SJCRH30 (cell line): Measurements from ENCODE around the gene SLC9A9. TPM values are rescaled to one million over a fixed set of nuclear protein-coding genes. Genes with fewer than 3 reads are reported as not detected.
A peak's percentile ranks its signal among the peaks of the same experiment; 100 is the strongest.

Experiments used
- DNase-seq, 2 experiments: peaks; one replicate each; pipeline ENCODE4 v3.0.0-alpha.2; 2015 to 2020
- H3K27ac ChIP-seq: fragments of 250-450 bp; sonication (Bioruptor Pico); 2 replicates; pipeline ENCODE4 v1.5.1; 2020; ENCODE audit warnings: mild to moderate bottlenecking, moderate library complexity
- H3K27me3 ChIP-seq: fragments of 250-450 bp; sonication (Bioruptor Pico); 2 replicates; pipeline ENCODE4 v1.5.1; 2020; ENCODE audit warnings: mild to moderate bottlenecking, moderate library complexity
- H3K36me3 ChIP-seq: fragments of 250-450 bp; sonication (Bioruptor Pico); 2 replicates; pipeline ENCODE4 v1.5.1; 2020; ENCODE audit warnings: mild to moderate bottlenecking, moderate library complexity
- H3K4me1 ChIP-seq: fragments of 250-450 bp; sonication (Bioruptor Pico); 2 replicates; pipeline ENCODE4 v1.5.1; 2020; ENCODE audit warnings: mild to moderate bottlenecking, moderate library complexity
- H3K4me3 ChIP-seq: fragments of 250-450 bp; sonication (Bioruptor Pico); 2 replicates; pipeline ENCODE4 v1.5.1; 2020; ENCODE audit warnings: mild to moderate bottlenecking, moderate library complexity
- H3K9me3 ChIP-seq: fragments of 250-450 bp; sonication (Bioruptor Pico); replicated peaks from 2 replicates; pipeline ENCODE4 v1.5.1; 2020; ENCODE audit warnings: mild to moderate bottlenecking, moderate library complexity
- total RNA-seq: library from RNA; depleted of rRNA; stranded (reverse); fragments of >200 nt; shearing (Covaris generic); gene quantifications from 2 replicates; pipeline ENCODE4 v1.2.3, GENCODE V29; 2014

The SLC9A9 gene
- total RNA-seq, 1 experiment from 2014 or later = 1.4 TPM

DNA sequence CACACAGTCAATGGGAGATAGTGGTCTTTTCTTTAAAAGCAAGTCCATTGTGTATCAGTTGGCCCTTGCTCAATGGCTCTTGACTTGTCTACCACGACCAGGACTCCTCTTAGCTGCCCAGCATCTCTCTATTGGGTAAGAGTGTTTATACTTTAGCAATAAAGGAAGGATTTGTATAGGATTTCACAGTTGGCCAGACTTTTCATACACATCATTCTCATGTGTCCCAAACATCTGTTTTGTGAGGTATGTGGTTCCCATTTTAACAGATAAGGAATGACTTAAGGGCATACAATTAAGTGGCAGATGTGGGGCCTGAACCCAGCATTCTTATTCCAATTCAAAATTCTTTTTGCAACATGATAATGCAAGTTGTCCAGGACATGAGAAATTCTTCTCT lies 537.2 kb downstream of the SLC9A9 start:
- no peak overlapping the region for H3K27ac ChIP-seq
- H3K4me3 ChIP-seq = no peak overlapping the region
- H3K4me1 ChIP-seq = 0 out of 2 replicates have a peak, but pooled peaks cover 2% of the 10 kb centered on the region
- H3K36me3 ChIP-seq = no peaks in the 10 kb centered on the region
- no peaks in the 10 kb centered on the region for H3K27me3 ChIP-seq
- DNase-seq = peak in 1 of 2 experiments; percentile 22
- no peaks in the 10 kb centered on the region for H3K9me3 ChIP-seq

DNA sequence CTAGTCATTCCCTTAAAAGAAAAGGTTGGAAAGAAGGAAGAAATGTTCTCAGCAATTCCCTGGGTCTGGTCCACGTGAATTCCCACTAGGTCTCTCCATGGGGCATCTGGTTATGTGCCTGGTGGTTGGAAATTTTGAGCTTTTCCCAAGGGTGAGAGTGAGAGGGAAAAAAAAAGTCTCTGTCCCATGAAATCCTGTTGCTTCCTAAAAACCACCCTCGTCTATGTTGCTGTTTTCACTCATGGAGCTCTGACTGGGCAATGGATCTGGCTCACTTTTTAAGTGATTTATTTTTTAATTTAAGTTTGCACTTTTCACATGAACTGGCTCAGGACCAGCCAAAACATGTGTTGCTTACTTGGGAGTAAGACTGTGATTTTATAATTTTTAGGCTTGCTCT lies 538.6 kb downstream of the SLC9A9 start:
- no peaks in the 10 kb centered on the region for H3K9me3 ChIP-seq
- no peaks in the 10 kb centered on the region; the same call in 1 of the 2 replicates for H3K27me3 ChIP-seq
- no peak overlapping the region for H3K4me3 ChIP-seq
- no peaks in the 10 kb centered on the region for H3K36me3 ChIP-seq
- 0 out of 2 replicates have a peak, but pooled peaks cover 2% of the 10 kb centered on the region for H3K4me1 ChIP-seq
- no peak overlapping the region for H3K27ac ChIP-seq
- no peak for DNase-seq

GRCh38 chr3:143307613-143308183 lies 540.6 kb downstream of the SLC9A9 start:
- no peaks in the 10 kb centered on the region for H3K9me3 ChIP-seq
- no peak overlapping the region for H3K4me3 ChIP-seq
- H3K27me3 ChIP-seq = peaks cover 1% of the 10 kb centered on the region; the same call in 1 of the 2 replicates
- no peak for DNase-seq
- no peak overlapping the region for H3K27ac ChIP-seq
- H3K36me3 ChIP-seq = no peaks in the 10 kb centered on the region
- no peaks in the 10 kb centered on the region for H3K4me1 ChIP-seq

GRCh38 chr3:143306407-143306806 lies 541.9 kb downstream of the SLC9A9 start:
- H3K27ac ChIP-seq = no peak overlapping the region
- no peaks in the 10 kb centered on the region for H3K4me1 ChIP-seq
- H3K9me3 ChIP-seq = no peaks in the 10 kb centered on the region
- DNase-seq = no peak
- H3K36me3 ChIP-seq = no peaks in the 10 kb centered on the region
- H3K27me3 ChIP-seq = peaks cover 6% of the 10 kb centered on the region; the same call in 1 of the 2 replicates
- H3K4me3 ChIP-seq = no peak overlapping the region

DNA sequence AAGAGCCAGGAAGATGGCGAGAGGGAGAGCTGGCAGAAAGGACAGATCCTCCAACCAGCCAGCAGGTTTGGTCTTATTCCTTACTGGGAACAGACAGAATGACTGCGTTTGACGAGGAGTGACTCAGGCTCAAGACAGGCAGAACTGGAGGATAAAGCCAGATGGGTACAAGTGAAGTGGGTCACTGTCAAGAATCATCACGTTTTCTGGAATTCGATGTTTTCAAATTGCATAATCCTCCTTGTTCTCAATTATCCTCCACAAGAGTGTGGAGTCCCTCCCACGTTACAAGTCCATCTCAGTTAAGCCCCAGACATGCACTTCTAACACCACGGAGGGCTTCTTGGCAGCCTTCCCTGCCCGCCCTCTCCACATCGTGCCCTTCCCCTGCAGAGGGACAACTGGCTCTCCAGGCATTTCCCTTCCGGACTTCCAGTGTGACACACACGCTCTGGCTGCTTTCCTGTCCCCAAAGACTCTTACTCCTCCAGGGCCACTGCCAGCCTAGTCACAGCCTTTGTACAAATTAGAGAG lies 545.6 kb downstream of the SLC9A9 start:
- no peaks in the 10 kb centered on the region for H3K9me3 ChIP-seq
- H3K4me3 ChIP-seq = no peak overlapping the region
- H3K36me3 ChIP-seq = no peaks in the 10 kb centered on the region
- H3K4me1 ChIP-seq = no peaks in the 10 kb centered on the region
- peaks cover 6% of the 10 kb centered on the region; the same call in 1 of the 2 replicates for H3K27me3 ChIP-seq
- DNase-seq = peak; percentile 11 to 35
- H3K27ac ChIP-seq = no peak overlapping the region

DNA sequence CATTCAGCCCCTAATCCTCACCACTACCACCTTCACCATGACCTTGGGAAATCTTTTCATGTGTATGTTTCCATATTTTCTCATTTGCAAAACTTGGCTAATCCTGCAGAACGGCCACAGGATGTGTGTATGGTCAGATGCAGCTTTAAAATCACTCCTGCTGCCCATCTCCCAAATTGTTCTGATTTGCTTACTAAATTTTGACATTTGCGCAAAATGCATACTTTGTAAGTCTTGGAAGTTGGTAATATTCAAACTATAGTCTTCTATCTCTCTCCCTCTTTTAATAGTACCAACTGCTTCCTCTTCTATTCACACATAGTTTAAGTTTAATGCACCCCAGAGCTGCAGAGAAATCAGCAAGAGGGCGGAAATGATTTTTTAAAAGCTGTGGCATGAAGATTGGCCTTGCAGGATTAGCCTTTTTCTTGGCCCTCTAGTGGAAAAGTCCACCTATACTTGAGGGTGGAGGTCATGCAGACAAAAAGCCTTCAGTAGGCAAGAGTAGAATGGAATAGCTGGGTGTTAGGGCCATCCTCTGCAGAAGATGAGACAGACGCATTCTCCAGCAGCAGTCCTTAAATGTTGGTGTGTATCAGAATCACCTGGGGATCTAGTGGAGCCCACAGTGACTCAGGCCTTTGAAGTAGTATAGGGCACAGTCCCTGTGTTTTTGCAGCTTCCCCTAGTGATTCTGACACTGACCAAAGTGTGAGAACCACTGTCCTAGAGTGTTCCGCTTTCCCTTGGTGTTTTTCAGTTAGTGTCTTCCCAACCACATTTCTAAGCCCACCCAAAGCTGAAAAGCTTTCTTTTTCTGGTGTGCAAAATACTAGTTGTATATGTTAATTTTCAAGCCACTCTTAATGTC lies 547.0 kb downstream of the SLC9A9 start:
- Histone ChIP-seq H3K27ac (no peak overlapping the region), H3K36me3 (no peaks in the 10 kb centered on the region), H3K4me3 (no peak overlapping the region), H3K4me1 (no peaks in the 10 kb centered on the region), H3K9me3 (no peaks in the 10 kb centered on the region), H3K27me3 (peaks cover 6% of the 10 kb centered on the region; the same call in 1 of the 2 replicates)
- no peak for DNase-seq

DNA sequence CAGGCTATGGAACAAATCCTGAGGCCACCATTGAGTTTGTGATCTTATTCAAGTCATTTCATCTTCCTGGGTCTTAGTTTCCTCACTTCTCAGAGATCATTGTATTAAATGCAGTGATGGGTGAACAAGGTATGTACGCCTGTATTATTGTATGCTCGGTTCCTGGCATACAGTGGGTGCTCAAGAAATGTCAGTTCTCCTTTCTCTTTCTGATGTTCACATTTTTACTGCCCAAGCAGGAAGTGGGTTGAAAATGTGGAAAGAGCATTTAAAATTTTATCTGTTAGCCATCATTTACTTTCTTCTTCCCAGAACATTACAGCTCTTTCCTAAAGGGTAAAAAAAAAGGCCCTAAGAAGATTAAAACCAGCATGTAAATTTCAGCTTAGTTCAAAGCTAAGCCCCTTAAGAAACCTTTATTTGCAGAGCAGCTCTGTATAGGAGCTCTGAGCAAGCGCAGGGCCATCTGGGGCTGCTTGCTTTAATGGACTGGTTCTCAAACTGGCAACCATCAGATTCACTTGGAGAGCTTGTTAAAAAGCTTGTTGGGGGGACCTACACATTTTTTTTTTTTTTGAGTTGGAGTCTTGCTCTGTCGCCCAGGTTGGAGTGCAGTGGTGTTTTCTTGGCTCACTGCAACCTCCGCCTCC lies 549.3 kb downstream of the SLC9A9 start:
- Histone ChIP-seq H3K9me3 (no peaks in the 10 kb centered on the region), H3K27ac (no peak overlapping the region), H3K4me3 (no peak overlapping the region), H3K36me3 (no peaks in the 10 kb centered on the region), H3K4me1 (no peaks in the 10 kb centered on the region), H3K27me3 (peaks cover 6% of the 10 kb centered on the region; the same call in 1 of the 2 replicates)
- DNase-seq = no peak

DNA sequence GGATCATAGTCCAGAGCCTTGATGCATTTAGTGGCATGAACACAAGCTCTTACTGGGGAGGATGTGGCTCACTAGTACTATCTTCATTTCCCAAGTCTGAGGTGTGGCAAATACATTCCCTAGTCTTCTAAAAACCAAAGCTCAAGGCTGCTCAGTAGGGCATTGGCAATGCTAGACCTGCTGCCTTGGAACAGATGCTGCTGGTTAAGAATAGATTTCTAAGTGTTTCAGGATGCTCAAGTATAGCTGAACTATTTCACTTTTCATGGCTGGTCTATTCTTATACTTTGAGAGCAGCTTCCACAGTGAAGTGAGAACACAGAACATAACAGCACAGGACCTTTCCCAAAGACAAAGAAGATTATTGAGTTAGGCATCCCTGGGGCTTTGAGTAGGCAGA lies 549.9 kb downstream of the SLC9A9 start:
- H3K4me3 ChIP-seq = no peak overlapping the region
- peaks cover 6% of the 10 kb centered on the region; the same call in 1 of the 2 replicates for H3K27me3 ChIP-seq
- DNase-seq = no peak
- no peaks in the 10 kb centered on the region for H3K36me3 ChIP-seq
- no peaks in the 10 kb centered on the region for H3K9me3 ChIP-seq
- H3K27ac ChIP-seq = no peak overlapping the region
- no peaks in the 10 kb centered on the region for H3K4me1 ChIP-seq

DNA sequence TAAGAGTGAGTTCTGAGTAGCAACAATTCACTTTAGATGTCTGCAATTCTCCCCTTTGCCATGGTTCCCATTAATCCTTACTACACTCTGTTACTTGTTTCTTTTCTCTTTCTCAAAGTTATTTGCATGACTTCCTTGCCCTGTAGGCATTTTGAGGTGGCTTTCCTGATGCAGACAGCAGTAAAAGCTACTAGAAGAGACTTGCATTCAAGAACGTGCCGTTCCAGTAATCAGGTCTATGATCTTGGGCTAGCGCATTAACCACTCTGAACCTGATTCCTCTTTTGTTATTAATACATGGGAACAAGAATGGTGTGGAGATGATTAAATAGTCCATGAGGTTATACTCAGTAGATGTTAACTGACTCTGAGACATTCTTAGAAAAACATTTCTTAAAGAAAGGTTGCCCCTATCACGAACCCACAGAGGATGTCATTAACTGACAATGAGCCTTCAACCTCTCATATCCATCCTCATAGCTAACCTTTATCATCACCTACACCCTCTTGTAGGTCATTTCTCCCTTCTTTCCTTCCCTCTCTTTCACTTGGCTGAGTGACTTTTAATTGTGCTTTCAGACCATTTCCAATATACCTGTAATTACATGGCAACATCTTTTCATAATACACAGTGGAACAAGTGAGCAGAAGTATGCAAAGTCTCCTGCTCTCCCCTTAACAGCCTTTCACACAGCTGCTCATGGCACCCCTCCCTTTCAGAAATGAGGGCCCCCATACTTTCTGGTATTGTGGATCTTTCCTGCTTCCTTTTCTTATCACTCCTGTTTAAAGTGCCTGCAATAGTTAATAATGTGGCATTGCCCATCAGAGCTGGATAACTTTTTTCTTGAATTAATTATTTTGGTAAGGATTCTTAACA lies 552.8 kb downstream of the SLC9A9 start:
- no peak overlapping the region for H3K27ac ChIP-seq
- no peak for DNase-seq
- H3K4me1 ChIP-seq = no peaks in the 10 kb centered on the region
- no peak overlapping the region for H3K4me3 ChIP-seq
- no peaks in the 10 kb centered on the region for H3K9me3 ChIP-seq
- H3K27me3 ChIP-seq = no peaks in the 10 kb centered on the region
- H3K36me3 ChIP-seq = no peaks in the 10 kb centered on the region

DNA sequence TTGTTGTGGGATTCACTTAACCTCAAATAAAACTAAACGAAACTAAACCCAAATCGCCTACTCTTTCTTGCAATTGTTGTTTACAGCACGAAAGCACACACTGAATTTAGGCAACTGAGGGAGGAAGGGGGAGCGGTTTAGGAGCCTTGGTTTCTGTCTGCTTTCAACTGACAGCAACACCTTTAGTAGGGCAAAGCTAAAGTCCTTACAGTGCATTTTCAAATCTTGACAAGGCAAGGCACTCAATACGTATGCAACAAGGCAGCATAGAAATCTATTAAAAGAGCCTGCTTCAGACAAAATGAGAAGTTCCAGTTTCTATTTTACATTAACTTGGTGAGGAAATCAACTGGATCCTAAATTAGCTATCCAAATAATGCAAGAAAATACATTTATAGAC lies 554.1 kb downstream of the SLC9A9 start:
- Histone ChIP-seq H3K27ac (no peak overlapping the region), H3K4me1 (no peaks in the 10 kb centered on the region), H3K4me3 (no peak overlapping the region), H3K9me3 (no peaks in the 10 kb centered on the region), H3K36me3 (no peaks in the 10 kb centered on the region), H3K27me3 (no peaks in the 10 kb centered on the region)
- DNase-seq = no peak

- H3K36me3 ChIP-seq = no peaks in the 10 kb centered on the region
- H3K27me3 ChIP-seq = 0 out of 2 replicates have a peak, but pooled peaks cover 6% of the 10 kb centered on the region
- no peak overlapping the region for H3K27ac ChIP-seq
- no peaks in the 10 kb centered on the region for H3K9me3 ChIP-seq
- DNase-seq = no peak
- H3K4me1 ChIP-seq = no peaks in the 10 kb centered on the region
- no peak overlapping the region for H3K4me3 ChIP-seq
Observed at GRCh38 chr3:143291836-143292447, 556.3 kb downstream of the SLC9A9 start.

DNA sequence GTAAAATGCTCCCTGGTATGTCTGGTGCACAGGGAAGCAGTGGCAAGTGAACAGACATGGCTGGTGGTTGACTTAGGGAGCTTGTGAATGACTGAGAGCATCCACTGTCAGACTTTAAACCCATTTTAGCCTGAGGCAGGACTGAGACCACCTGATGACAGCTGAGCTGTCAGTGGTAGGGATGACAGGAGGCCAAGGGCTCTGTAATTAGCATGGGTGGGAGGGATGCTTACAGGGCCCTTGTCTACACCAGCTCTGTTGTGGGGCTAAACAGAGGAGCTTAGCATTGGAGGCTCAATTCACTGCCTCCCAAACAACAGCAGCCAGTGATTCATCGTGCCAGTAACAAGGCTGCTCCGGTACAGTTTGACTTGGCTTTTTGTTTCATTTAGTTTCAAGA lies 559.3 kb downstream of the SLC9A9 start:
- Histone ChIP-seq H3K4me3 (no peak overlapping the region), H3K27me3 (0 out of 2 replicates have a peak, but pooled peaks cover 6% of the 10 kb centered on the region), H3K27ac (no peak overlapping the region), H3K36me3 (no peaks in the 10 kb centered on the region), H3K9me3 (no peaks in the 10 kb centered on the region), H3K4me1 (no peaks in the 10 kb centered on the region)
- no peak for DNase-seq

DNA sequence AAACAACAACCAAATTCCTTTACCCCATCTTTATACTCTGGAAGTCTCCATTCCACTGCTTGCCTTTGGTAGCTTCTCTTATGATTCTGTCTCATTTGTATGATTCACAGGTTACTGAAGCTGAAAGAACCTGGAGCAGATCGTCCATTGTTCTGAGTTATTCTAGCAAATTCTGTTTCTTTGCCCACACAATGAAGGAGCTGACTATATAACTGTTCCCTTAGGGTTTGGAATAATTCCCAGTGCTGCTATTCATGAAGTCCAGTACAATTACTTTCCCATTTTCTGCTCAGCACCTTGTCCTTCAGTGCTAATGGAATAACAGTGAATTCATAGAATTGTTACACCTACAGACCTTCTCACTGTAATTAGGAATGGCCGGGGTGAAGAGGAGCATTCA lies 560.9 kb downstream of the SLC9A9 start:
- no peaks in the 10 kb centered on the region for H3K4me1 ChIP-seq
- no peaks in the 10 kb centered on the region for H3K9me3 ChIP-seq
- no peak overlapping the region for H3K27ac ChIP-seq
- H3K27me3 ChIP-seq = 0 out of 2 replicates have a peak, but pooled peaks cover 6% of the 10 kb centered on the region
- H3K4me3 ChIP-seq = no peak overlapping the region
- no peaks in the 10 kb centered on the region for H3K36me3 ChIP-seq
- no peak for DNase-seq
